ENCODE results near the gene PRPF18.
A peak's percentile ranks its signal among the peaks of the same experiment; 100 is the strongest.
"Not testable (repeated sequence)": the region's sequence is repeated elsewhere in the genome, so short reads cannot be mapped to it uniquely, and the experiment has no call there.

PRPF18 gene, protein sequence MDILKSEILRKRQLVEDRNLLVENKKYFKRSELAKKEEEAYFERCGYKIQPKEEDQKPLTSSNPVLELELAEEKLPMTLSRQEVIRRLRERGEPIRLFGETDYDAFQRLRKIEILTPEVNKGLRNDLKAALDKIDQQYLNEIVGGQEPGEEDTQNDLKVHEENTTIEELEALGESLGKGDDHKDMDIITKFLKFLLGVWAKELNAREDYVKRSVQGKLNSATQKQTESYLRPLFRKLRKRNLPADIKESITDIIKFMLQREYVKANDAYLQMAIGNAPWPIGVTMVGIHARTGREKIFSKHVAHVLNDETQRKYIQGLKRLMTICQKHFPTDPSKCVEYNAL

DNA sequence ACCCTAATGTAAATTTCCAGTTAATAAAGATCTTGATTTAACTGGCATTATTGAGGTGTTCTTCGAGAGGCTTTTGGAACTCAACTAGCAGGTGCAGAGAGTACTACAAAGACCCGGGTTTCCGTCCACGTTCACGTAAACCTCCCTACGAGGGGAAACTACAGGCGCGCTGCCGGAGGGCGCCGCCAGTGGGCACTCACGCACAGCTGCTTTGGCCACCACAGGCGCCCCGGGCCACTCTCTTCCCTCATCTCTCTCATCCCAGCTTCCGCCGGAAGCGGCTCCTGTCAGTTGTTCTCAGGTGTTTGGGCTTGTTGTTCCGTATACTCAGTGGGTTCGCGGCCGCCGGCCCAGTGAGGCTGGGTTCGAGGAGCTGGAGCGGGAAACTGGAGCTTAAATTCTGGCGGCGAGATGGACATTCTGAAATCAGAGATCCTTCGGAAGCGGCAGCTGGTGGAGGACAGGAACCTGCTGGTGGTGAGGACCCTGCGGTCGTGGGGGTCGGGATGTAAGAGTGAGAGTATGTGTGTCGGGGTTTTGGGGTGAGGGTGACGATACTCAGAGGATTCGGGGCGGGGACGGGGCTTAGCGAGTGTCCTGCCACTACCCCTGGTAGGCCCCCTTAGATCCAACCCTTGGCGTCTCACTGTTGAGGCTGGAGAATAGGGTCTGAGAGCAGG, at the start of gene PRPF18:
Gene PRPF18 (plus strand): TSS at position 290 of the 680 bp plus-strand sequence. CDS start 122 bp downstream, at position 412.
- peak; percentile 92 for DNase-seq (ENCODE audit: low spot score)

DNA sequence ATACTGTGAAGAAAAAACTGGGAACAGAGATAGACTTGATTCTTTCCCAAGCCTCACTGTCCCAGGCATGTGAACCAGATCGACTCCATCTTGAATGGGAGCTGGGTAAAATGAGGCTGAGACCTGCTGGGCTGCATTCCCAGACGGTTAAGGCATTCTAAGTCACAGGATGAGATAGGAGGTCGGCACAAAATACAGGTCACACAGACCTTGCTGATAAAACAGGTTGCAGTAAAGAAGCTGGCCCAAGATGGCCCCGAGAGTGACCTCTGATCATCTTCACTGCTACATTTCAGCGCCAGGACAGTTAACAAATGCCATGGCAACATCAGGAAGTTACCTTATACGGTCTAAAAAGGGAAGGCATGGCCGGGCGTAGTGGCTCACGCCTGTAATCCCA, 48.8 kb upstream of the PRPF18 start:
- DNase-seq (ENCODE audit: low spot score): not testable (repeated sequence)

DNA sequence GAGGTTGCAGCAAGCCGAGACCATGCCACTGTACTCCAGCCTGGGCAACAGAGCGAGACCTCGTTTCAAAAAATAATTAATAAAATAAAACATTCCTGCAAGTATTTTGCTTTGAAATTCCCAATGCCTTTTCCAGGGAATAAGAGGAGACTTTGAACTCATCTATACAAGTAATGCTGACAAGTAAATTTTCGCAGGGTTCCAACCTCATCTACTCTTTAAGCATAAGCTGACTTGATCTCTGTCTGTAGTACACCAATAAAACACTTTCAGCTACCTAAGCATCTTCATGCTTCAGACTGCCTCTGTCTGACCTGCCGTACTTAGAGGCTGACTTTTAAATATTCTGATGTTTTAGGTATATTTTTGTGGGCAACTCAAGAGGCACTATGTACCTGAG, 44.2 kb upstream of the PRPF18 start:
- no peak for DNase-seq (ENCODE audit: low spot score)

DNA sequence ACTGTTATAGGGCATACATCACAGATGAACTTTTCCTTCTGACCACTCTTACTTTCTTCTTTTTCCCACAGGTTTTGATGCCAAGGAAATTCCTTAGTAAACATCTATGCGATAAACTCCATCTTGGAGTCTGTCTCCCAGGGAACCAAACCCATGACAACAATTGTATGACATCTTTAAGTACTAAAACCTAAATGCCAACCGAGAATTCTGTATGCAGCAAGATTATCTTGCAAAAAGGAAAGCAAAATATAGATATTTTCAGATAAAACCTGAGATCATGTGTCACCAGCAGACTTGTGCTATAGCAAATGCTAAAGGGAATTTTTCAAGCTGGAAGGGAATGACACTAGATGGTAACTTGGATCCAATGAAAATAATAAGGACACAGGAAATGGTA, 36.0 kb upstream of the PRPF18 start:
- DNase-seq (ENCODE audit: low spot score): no peak

DNA sequence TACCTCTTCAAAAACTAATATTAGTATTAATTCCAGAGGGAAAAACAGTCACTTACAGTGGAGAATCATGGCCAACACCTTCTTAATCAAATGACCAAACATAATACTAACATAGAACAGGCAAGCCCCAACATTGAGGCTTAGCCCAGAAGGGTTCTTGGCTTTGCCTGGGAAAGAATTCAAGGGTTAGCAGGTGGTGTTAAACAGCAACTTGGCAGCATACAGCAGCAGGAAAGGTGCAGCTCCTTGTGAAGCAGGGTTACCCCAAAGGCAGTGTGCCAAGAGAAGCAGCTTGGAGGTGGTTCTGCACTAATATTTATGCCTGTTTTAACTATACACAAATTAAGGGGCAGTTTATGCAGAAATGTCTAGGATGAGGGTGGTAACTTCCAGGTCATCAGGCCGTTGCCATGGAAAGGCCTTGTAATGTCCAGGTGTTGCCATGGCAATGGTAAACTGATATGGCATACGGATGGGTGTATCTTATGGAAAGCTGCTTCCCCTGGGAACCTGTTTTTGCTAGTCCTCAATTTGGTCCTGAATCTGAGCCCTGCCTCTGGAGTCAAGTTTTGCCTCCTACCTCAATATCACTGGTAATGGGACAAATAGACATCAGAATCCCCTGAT, 30.8 kb upstream of the PRPF18 start:
- no peak for DNase-seq (ENCODE audit: low spot score)

DNA sequence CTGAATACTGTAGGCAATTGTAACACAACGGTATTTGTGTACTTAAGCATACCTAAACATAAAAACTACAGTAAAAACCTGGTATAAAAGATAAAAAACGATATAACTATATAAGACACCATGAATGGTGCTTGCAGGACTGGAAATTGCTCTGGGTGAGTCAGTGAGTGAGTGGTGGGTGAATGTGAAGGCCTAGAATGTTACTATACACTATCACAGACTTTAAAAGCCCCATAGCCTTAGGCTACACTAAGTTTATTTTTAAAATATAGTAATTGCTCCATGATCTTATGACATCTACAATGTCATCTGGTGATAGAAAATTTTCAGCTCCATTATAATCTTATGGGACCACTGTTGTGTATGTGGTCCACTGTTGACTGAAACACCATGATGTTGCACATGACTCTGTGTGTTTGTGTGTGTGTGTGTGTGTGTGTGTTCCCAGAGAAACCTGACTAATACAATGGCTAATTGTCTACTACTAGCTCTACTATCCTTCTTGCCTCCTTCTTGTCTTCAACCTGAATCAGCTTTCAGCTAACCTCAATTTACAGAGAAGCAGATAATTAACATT, 27.6 kb upstream of the PRPF18 start:
- no peak for DNase-seq (ENCODE audit: low spot score)

DNA sequence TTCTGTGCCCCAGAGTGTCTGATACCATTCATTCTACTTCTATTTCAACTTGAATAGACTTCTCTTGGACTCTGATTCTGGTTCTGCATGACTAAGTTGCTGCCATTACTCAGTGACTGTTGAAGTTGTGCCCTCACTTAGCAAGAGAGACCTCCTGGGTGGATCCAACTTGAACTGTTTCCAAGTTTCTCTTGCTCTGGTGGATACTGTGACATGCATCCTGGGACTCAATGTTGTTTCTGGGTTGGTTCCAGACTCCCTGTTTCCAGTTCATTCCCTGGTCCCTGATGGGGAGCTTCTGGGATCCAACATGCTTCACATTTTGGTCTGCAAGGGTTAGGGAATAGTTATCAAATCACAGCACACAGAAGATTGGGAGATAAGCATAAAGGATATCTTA, 26.2 kb upstream of the PRPF18 start:
- DNase-seq (ENCODE audit: low spot score): no peak

DNA sequence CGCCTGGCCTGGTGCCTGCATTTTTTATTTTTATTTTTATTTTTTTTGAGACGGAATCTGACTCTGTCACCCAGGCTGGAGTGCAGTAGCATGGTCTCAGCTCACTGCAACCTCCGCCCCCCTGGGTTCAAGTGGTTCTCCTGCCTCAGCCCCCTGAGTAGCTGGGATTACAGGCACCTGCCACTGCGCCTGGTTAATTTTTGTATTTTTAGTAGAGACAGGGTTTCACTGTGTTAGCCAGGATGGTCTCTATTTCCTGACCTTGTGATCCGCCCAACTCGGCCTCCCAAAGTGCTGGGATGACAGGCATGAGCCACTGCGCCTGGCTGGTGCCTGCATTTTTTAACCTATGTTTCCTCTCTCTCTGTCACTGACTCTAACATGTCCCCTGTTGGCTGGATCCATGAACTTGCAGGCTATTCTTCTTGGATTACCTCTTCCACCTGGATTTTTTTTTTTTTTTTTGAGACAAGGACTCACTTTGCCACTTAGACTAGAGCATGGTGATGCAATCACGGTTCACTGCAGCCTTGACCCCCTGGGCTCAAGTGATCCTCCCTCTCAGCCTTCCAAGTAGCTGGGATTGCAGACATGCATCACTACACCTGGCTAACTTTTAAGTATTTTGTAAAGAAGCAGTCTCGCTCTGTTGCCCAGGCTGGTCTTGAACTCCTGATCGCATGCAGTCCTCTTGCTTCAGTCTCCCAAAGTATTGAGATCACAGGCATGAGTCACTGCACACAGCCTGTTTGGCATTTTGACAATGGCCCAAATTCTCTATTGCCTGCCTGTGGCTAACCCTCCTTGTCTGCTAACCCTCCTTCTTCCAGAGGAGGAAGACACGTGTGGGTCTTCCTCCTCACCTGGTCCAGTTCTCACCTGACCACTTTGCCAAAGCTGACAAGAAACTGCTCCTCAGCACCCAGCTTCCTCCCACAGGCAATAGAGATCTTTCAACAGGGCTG, 23.0 kb upstream of the PRPF18 start:
- DNase-seq (ENCODE audit: low spot score): no peak

DNA sequence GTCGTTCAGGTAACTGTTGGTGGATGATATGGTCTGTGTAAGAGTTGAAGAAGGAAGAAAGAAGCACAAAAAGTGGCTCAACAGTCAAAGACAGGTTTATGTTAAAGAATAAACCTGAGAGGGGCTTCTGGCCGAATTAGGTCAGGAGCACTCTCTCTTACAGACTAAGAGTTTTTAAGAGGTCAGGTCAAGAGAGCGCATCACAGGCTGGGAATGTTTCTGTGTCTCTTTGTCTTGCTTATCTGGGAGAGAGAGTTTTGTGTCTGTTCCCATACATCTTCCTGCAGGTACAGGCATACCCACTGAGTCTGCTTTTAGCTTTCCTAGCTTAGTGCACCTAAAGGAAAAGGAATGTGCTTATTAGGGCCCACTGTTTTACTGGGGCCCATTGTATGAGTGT, 22.2 kb upstream of the PRPF18 start:
- no peak for DNase-seq (ENCODE audit: low spot score)

DNA sequence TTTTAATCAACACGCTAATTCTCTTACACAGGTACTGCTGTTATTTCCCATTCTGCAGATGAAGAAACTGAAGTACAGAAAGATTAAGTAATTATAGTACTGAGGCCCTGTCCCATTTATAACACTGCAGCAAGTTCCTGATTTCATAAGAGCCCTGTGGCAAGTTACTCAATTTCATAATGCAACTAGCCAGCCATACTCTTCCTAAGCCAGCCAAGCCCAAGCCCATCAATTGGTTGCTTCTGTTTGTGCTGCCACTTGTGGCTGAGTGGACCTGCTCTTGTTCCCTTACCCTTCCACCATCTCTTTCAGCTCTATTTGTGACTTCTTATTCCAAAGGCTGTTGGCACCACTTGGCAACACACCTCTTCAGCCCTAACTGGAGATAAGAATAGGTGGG, 19.7 kb upstream of the PRPF18 start:
- DNase-seq (ENCODE audit: low spot score): no peak

DNA sequence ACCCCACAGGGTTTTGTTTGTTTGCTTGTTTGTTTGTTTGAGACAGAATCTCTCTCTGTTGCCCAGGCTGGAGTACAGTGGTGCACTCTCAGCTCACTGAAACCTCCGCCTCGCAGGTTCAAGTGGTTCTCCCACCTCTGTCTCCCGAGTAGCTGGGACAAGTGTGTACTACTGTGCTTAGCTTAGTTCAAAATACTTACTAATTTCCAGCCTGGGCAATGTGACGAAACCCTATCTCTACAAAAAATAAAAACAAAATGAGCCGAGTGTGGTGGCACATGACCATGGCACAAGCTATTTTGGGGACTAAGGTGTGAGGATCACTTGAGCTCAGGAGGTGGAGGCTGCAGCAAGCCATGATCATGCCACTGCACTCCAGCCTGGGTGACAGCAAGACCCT, 15.2 kb upstream of the PRPF18 start:
- no peak for DNase-seq (ENCODE audit: low spot score)

DNA sequence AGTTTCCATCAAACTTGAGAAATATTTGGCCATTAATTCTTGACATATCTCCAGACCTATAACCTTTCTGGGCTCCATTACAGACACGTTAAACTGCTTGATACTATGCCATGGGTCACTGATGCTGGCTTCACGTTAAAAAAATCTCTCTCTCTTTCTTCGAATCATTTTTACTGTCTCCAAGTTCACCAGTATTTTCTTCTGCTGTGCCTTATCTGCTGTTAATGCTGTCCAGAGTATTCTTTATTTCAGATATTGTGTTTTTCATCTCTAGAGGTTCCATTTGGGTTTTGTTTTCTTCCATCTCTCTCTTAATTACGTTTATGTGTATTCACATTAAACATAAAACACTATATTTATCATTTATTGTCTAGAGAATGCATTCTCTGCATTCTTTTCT, 12.8 kb upstream of the PRPF18 start:
- DNase-seq (ENCODE audit: low spot score): no peak

DNA sequence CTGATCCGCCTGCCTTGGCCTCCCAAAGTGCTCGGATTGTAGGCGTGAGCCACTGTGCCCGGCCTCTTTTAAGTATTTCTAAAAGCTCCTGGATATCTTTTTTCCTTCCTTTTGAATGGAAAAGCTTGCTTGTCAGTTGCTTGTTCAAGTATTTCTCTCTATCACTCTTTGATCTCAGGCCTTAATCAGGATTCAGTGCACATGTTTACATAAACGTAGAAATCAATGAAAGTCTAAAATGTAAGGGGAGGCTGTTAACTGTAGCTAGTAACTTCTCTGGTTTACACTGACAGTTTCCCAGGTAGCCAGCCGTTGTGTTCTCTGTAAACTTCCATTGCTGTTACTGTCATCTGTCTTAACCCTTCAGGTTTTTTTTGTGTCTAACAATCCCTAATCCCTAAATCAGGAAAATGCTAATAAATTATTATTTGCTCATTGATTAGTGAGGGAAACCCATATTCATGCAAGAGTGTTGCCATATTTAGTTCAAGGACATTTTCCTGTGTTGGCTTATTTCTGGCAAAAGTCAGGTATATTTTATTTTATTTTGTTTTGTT, 1.5 kb upstream of the PRPF18 start:
- DNase-seq (ENCODE audit: low spot score): no peak

DNA sequence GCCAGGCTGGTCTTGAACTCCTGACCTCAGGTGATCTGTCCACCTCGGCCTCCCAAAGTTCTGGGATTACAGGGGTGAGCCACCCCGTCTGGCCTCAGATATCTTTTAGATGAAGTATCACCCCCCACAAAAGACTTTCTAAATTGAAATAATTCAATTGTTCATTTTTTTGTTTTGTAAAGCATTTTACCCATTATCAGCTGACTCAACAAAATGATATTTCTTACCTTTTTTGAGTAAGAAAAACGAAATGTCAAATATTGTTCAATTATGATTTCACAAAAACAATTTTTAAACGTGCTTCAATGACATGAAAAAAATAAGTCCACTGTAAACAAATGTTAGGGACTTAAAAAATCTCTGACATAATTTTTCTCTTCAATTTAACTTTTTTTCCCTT, 822 bp upstream of the PRPF18 start:
- DNase-seq (ENCODE audit: low spot score): no peak

DNA sequence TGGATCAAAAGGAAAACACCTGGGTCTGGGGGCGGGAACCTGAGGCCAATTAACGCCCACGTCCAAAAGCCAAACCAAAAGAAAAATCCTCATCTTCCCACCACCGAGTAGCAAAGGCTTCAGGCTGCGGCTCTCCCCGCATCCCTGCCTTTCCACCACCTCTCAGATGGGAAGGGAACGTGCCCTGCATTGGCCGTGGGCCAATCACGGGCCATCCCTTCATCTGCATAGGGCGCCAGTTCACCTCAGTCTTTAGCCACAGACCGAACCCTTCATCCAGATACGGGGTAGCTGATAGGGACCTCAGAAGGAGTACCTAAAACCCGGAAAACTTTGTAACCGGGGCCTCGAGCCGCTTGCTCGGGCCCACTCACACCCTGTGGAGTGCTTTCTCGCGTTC, 626 bp downstream of the PRPF18 start:
- peak; percentile 17 for DNase-seq (ENCODE audit: low spot score)

DNA sequence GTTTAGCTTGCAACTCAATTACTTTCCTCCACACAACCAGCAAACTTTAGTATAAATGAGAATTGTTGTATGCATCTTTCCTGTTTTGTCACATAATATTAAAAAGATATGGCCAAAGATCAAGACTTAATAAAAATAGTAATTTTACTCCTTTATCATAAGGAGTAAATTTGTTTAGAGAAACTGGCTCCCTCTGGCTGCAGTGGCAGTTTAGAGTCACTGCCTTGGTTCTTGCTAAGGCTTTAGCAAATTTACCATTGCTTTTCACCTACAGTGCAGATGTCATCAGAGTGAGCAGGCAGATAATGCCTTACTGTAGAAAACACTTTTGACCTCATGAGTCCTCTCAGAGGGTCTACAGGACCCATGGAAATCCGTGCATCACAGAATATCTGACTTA, 2.6 kb downstream of the PRPF18 start:
- no peak for DNase-seq (ENCODE audit: low spot score)

DNA sequence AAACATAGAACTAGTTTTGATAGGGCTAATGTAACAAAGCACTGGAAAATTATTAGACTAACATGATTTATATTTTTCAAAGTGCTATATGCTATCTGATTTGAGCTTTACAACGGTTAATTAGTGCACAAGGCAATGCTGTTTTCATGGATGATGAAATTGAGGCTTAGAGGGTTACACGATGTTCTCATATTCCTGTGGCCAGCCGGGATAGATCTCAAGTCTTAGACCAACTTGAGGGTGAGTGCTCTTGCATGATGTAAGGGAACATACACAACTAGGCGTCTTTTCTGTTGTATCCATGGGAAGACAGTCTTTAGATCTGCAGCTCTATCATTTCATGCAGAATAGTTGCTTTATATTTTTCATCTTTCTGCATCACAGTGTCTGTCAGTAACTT, 4.1 kb downstream of the PRPF18 start:
- no peak for DNase-seq (ENCODE audit: low spot score)

DNA sequence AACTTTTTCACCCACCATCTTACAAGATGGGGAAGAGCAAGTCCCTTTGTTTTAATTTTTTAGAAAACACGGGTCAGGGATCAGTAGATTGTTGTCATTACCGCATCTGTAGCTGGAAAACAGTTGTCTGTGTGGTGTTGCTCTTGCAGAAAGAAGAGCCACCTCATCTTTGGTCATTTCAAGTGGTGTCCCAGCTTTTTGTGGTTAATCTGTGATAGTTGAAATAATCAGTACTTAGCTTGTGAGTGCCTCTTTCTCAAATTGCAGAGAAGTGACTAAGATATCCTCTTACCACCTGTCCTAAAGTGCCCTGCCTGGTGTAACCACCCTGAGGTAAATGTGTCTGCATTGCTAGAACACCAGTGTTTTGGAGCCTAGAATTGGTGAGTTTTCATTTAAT, 5.5 kb downstream of the PRPF18 start:
- no peak for DNase-seq (ENCODE audit: low spot score)

DNA sequence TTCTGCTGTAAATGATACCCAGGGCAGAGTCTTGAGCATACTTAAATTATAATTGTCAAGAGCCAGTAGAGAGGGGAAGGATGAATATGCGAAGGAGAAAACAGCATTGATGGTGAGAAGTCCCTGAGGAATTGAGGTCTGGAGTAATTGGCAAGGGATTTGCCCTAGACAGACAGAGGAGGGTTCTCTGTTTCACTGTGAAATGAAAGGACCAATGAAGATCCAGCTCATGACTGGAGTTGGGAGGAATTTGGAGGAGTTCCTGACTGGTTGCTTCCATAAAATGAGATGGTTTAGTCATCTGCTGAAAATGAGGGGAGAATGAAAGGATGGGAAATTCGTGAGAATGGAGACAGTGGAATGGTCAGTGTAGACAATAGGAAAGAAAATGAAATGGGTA, 6.8 kb downstream of the PRPF18 start:
- no peak for DNase-seq (ENCODE audit: low spot score)

DNA sequence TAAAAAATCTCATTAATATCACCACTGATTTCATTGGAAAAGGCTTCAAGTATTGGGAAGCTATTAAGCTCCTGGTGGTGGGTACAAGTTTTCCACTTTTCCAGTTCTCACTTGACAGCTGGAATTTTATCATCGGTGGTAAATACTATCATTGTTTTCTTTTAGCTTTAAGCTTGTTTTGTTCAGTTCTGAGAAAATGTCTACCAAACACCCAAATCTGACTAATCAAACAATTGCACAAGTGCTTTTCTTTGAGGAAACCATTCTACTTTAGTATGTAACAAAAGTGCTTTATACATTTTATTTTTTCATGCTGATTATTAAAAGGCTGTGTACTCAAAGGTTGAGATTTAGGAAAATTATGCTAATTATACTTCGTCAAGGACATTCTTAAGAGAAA, 7.9 kb downstream of the PRPF18 start:
- DNase-seq (ENCODE audit: low spot score): no peak

DNA sequence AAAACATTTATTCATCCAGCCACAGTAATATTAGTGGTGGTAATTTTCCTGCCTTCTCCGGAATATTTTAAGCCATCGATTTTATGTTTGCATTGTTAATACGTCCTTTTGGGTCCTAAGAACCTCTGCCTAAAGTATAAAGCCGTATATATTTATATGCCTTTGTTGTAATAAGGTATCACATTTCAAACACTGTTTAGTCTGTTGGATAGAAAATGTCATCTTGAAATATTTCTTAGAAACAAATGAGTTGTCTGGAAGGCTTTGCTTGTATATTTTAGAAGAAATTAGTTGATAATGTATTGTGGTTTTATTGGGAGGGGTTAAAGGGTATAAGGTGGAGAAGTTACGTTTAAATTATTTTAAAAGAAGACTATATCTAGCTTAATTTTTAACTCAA, 11.1 kb downstream of the PRPF18 start:
- DNase-seq (ENCODE audit: low spot score): no peak
